Activated gamma-delta T cell treated with anti-CD3 and anti-CD28 coated beads, Interleukin-2, amount 50 U/mL, for 16 hours (primary cell): Measurements from ENCODE around the gene CAPN2.
"Not testable (repeated sequence)": the region's sequence is repeated elsewhere in the genome, so short reads cannot be mapped to it uniquely, and the experiment has no call there.

Experiments used
- DNase-seq: peaks from one replicate; pipeline ENCODE4 v3.0.0-alpha.2; 2020; ENCODE audit warnings: low read depth

Gene CAPN2

GRCh38 chr1:223792046-223792445 lies 79.7 kb downstream of the CAPN2 start:
- no peak for DNase-seq

DNA sequence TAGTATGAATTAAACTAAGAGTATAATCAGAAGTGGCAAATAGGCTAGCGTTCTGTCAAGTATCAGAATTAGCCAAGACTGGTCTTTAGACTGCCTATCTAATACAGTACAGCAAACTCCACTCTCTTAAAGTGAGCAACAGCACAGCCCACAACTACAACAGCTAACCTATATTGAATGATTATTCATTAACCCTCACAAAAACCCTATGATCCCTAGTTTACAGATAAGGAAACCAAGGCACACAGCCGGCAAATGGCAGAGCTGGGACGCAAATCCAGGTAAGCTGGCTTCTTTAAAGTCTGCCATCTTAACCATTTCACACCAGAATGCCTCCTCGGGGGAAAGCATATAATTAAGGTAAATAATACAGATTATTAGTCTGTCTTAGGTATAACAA lies 81.4 kb downstream of the CAPN2 start:
- DNase-seq, result no peak

DNA sequence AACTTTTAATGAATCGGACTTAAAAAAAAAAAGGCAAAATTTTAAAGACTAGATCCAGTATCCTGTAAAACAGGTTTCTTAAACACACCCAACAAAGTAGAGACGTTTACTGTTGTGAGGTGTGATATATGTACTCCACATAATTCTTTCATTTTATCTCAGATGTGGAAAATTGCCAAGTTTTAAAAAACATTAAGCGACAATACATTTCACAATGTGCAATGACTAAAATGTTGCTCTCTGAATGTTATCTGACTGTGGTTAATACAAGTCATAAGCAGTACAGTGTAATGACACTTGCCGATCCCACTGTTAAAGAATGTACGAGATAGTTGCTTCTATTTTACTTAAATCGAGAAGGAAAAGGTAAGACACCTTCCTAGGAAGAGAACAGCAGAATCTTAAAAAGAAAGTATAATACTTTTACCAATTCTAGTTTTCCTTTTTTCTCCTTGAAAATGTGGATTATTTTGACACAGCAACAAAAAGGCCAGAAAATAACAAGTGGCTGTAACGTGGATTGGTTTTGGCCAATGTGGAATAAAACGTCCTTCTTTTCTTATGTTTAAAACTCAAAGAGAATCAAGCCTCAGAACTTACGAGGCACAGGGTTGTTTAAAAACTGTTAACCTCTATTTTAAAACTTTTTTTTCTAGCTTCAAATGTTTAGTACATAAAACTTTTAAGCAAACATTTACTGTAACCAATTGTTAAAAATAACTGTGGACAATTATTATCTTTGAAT lies 82.0 kb downstream of the CAPN2 start:
- no peak for DNase-seq

DNA sequence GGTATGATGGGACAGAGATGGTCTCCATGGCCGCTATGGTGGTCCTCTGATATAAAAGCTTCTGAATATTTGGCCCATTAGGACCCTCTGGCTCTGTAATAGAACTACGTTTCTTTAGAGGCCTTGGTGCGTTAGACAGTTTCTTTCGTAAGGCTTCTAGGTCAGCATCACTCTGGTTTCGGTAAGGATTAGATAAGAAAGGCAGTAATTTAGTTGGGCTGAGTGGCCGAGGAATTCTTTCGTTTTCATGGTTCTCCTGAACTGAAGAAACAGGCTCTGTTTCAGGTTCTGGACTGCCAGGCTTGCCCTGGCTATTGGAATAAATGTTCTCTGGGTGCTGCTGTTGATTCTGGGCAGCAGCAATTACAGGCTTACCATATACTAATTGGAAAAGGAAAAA lies 83.9 kb downstream of the CAPN2 start:
- DNase-seq, result no peak

GRCh38 chr1:223802032-223802431 lies 89.7 kb downstream of the CAPN2 start:
- DNase-seq, result no peak

DNA sequence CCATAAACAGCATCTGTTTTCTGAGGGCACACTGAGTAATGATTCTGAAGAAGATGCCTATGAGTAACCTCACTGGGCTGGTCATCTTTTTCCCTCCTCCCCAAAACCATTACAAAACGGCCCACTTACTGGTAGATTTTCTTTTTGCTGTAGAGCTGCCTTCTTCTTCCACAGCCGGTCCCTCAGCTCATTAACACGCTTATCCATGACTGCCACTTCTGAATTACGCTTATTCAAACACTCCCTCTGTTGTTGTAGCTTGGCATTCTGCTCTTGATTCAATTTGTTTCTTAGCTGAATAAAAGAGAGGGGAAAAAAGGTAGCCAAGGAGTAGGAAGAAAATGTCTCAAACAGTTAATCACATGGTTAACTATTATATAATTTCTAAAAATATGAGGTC lies 90.3 kb downstream of the CAPN2 start:
- no peak for DNase-seq

GRCh38 chr1:223803211-223803610 lies 90.9 kb downstream of the CAPN2 start:
- DNase-seq, result no peak

GRCh38 chr1:223809905-223810304 lies 97.6 kb downstream of the CAPN2 start:
- not testable (repeated sequence) for DNase-seq

GRCh38 chr1:223810586-223810985 lies 98.2 kb downstream of the CAPN2 start:
- no peak for DNase-seq

GRCh38 chr1:223811634-223812101 lies 99.3 kb downstream of the CAPN2 start:
- DNase-seq, result no peak

DNA sequence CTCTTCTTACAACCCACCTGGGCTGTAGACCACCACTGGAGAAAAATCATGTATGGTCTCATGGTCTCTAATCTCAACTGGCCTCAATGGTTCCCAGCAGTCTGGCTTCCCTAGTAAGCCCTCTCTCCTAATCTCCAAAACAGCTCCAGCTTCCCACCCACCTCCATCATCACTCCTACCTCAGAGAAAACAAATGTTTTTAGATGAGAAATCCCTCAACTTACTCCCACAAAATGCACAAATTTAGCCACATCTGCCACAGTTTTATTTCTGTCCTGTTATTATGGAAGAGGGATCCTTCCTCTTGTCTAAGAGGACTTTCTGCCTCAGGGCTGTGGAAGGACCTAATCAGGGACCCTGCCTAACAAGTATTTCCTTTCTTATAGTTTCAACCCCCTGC lies 101.3 kb downstream of the CAPN2 start:
- no peak for DNase-seq

DNA sequence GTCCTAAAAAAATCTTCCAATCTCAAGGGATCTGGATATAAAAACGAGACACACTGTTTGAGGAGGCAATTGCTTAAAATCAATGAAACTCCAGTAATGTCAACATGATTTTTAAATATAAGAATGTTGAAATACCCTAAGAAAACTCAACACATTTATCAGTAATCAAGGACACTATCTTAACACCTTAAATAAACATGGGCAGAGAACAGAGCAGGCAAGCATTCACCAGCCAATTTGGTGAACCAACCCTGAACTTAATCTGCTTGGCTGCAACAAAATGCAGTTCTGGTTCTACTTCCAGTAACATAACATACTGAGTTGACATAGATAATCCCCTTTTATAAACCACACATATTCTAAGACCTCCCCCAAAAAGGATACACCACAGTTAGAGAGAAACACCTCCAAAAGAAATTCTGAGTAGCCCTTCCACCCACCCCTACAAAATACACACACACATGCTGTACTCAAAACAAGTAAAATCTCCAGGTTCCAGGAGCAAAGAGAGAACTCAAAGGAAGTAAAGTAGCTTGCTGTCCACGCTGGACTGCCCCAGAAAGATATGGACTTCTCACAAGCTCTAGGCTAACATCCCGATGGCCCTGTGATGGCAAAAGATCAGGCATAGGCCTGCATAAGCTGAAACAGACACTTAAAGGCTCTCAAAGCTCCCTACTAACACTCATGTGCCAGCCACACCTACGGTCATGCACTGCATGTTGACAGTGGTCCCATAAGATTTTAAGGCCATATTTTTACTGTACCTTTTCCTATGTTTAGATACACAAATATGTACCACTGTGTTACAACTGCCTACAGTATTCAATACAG lies 102.9 kb downstream of the CAPN2 start:
- DNase-seq, result no peak

- DNase-seq, result no peak
These were observed 103.5 kb downstream of the CAPN2 start for GRCh38 chr1:223815865-223816264.

GRCh38 chr1:223817265-223817664 lies 104.9 kb downstream of the CAPN2 start:
- not testable (repeated sequence) for DNase-seq

GRCh38 chr1:223819730-223820514 lies 107.6 kb downstream of the CAPN2 start:
- no peak for DNase-seq

GRCh38 chr1:223820515-223820858 lies 108.1 kb downstream of the CAPN2 start:
- DNase-seq, result no peak

GRCh38 chr1:223820971-223821370 lies 108.6 kb downstream of the CAPN2 start:
- no peak for DNase-seq

DNA sequence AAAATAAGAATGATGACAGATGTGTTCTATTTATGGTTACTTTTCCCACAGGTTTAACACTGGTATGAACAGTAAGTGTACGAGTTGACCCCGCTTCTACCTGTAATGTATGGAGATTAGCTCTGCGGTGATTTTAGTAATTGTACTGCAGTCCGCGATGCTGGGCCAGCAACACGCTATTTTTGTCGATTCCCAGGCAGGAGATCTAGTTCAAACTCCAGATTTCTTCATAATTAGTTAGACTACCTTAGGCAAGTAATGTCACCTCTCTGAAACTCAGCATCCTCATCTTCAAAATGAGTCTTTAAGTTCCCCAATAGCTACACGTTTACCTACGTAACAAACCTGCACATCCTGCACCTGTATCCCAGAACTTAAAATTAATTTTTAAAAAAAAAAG lies 111.9 kb downstream of the CAPN2 start:
- no peak for DNase-seq

- DNase-seq, result no peak
These were observed 112.4 kb downstream of the CAPN2 start for GRCh38 chr1:223824712-223825111.
